Measurements from ENCODE around the gene MINDY4.

DNA sequence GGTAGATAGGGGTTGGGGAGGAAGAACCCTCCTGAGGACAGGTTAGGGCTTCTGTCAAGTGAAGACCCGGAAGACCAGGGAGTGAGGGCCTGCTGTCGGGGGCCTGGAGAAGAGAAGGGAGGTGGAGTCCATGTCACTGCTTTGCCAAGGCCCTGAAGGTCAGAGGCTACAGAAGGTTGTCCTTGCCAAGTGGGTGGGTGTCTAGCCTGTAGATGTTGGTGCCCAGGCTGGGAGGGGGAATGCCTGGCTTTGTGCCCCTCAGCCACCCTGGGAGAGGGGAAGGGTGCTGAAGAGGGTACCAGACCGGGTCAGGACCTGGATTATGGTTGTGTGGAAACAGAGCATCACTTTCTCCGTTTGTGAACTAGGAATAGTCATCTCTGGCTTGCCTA, 73.3 kb downstream of the MINDY4 start:
- TF ChIP-seq, protein P1, sequence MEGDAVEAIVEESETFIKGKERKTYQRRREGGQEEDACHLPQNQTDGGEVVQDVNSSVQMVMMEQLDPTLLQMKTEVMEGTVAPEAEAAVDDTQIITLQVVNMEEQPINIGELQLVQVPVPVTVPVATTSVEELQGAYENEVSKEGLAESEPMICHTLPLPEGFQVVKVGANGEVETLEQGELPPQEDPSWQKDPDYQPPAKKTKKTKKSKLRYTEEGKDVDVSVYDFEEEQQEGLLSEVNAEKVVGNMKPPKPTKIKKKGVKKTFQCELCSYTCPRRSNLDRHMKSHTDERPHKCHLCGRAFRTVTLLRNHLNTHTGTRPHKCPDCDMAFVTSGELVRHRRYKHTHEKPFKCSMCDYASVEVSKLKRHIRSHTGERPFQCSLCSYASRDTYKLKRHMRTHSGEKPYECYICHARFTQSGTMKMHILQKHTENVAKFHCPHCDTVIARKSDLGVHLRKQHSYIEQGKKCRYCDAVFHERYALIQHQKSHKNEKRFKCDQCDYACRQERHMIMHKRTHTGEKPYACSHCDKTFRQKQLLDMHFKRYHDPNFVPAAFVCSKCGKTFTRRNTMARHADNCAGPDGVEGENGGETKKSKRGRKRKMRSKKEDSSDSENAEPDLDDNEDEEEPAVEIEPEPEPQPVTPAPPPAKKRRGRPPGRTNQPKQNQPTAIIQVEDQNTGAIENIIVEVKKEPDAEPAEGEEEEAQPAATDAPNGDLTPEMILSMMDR (conservative IDR thresholded peaks at IDR 0.05 in 1 of 2, IDR thresholded peaks at IDR 0.05 in 1 of 2; ENCODE audit: extremely low read depth in 1 of 2, insufficient read depth in 1 of 2, low read depth in 1 of 2, low read length in 2 of 2), result no peak
- no peak for TF ChIP-seq EZH2 (IDR thresholded peaks at IDR 0.05; ENCODE audit: borderline replicate concordance, low read length)
